Globus pallidus (tissue), 1 donor: ENCODE results near the gene PTPRA.
A peak's percentile ranks its signal among the peaks of the same experiment; 100 is the strongest.
"Not testable (repeated sequence)": the region's sequence is repeated elsewhere in the genome, so short reads cannot be mapped to it uniquely, and the experiment has no call there.

ENCODE experiments used
- DNase-seq: peaks from one replicate; pipeline ENCODE4 v3.0.0-alpha.2; 2015; ENCODE audit warnings: low spot score

Gene PTPRA

DNA sequence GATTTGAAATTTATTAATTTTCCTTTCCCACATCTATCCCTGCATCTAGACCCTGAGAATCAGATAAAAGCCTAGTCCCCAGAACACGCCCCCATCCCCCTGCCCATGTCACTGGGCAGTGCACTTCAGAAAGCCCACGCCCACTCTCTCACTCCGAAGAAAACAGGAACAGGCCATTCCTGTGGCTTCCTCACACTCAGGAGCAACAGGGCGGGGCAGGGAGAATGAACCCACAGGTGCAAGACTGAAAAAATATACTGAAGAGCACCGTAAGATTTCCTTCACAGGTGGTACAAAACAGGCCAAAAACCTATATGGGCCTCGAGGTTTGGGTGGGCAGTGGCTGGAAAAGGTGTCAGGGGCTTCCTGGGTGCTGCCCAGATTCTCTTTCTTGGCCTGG is 201.5 kb downstream of the PTPRA start:
- DNase-seq: no peak

DNA sequence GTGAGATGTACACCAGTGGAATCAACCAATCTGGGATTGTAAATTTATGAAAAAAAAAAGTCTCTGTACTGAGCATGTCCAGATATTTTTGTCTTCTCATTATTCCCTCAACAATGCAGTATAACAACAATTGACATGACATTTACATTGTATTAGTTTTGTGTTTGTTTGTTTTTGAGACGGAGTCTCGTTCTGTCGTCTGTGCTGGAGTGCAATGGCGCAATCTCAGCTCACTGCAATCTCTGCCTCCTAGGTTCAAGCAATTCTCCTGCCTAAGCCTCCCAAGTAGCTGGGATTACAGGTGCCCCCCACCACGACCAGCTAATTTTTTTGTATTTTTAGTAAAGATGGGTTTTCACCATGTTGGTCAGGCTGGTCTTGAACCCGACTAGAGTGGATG is 202.0 kb downstream of the PTPRA start:
- DNase-seq: not testable (repeated sequence)

DNA sequence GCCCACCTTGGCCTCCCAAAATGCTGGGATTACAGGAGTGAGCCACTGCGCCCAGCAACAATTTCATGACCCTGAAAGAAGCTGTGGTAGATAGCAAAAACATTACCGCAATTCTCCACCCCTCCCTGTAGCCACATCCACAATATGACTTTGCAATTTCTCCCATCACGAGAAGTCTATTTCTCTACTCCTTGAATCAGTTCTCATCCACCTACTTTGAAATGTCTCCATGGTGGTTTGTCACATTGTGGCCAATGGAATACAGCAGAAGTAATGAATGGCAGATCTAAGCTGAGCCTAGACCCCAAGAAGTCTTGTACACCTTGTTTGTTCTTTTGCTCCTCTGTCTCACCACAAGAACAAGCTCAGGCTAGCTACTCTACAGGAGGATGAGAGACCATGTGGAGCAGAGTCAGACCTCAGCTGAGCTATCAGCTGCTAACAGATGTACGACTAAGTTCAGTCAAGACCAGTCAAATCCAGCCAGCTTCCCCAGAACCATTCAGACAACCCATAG is 204.4 kb downstream of the PTPRA start:
- no peak for DNase-seq

DNA sequence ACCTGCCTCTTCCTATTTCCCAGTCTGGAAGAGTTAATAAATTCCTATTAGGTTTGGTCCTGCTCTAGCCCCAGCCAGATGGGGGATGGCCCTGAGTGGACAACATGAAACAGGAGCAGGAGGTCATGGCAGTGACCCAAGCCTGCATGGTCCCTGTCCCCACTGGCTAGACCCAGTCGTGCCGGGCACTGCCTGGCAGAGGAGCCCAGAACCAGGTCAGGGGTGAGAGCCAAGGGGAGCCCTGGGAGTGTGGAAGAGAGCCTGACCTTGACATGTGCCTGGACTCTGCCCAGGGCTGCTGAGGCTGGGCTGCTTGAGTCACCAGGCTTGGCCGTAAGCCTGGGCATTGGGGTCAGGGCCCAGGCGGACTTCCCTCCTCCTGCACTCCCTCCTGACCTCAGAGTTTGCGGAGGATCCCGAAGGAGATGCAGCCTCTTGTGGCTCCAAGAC is 207.7 kb downstream of the PTPRA start:
- peak; percentile 29 for DNase-seq

DNA sequence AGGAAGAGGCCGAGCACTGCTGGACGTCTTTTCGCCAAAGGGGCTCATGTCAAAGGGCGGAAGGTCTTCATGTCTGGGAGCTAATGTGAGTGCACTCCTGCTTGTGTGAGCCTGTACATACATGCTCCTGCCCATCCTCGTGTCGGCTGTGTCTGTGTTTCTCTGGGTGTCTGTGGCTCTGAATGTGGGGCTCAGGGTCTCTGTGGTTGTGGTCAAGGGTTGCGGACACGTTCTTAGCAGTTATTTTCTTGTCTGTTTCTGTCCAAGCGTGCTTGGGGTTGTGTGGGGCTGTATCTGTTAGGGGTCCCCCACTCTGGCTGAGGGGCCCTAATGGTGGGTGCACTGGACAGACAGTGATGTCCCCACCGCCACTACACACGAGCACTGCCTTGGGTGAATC is 208.4 kb downstream of the PTPRA start:
- no peak for DNase-seq

DNA sequence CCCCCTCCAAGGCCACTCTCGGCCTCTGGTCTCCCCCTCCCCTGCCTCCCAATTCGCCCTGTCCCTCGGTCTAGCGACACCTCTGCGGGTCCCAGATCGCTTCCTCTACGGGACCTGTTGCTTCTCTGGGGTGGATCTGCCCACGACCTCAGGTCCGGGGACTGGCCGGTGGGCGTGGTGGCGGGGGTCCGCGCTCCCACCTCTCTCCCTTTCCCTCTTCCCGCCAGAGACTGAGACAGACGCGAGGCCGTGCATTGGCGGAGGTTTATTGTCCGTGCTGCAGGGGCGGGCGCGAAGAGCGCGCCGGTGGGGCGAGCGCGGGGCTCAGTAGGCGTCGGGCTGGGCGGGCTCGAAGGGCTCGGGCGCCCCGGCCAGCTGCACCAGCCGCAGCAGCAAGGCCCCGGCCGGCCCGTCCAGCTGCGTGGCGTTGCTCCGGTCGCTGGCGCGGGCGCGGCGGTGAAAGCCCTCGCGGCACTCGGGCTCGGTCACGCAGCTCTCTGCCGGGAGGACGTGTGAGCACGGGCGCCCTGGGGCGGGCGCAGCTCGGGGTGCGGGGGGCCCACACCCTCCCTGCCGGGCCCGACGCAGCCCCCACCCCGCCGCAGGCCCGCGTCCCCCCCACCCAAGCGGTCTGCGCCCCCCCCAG is 209.1 kb downstream of the PTPRA start:
- no peak for DNase-seq

DNA sequence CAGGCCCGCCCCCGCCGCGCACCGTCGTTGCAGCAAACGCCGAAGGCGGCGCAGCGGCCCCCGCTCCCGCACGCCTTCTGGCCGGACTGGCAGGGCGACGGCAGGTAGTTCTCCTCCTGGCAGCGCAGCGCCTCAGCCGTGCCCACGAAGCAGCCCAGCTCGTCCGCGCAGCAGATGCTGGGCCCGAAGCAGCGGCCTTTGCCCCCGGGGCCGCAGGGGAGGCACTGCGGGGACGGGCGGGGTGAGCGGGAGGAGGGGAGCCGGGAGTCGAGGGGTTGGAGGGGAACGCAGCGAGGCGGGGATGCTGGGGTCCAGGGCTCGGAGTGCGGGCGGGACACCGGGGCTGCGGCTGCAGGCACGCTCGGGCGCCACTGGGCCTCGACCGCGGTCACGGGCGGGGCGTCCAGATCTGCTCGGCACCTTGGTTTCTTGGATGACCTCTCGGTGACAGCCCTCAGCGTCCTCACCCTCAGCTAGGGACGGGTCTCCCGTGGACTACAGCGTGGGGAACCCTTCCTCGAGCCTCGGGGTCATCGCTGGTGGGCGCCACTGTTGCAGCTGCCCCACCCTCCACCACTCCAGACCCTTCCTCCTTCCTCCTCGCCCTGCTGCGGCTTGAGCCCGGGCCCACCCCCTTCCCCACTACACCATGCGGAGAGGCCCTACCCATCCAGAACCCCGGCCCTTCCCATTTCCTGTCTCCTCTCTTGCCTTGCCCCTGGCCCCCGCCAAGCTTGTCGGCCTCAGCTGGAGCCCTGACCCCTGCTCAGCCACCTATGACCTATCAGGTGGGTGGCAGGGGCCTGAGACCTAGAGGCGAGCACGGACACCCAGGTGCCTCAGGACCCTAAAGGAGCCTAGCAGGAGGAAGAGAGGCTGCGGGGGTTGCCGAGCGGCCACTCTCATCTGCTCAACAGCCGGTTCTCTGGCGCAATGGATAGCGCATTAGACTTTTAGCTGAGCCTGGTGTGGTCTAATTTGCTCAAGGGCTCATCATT is 210.0 kb downstream of the PTPRA start:
- DNase-seq: no peak

DNA sequence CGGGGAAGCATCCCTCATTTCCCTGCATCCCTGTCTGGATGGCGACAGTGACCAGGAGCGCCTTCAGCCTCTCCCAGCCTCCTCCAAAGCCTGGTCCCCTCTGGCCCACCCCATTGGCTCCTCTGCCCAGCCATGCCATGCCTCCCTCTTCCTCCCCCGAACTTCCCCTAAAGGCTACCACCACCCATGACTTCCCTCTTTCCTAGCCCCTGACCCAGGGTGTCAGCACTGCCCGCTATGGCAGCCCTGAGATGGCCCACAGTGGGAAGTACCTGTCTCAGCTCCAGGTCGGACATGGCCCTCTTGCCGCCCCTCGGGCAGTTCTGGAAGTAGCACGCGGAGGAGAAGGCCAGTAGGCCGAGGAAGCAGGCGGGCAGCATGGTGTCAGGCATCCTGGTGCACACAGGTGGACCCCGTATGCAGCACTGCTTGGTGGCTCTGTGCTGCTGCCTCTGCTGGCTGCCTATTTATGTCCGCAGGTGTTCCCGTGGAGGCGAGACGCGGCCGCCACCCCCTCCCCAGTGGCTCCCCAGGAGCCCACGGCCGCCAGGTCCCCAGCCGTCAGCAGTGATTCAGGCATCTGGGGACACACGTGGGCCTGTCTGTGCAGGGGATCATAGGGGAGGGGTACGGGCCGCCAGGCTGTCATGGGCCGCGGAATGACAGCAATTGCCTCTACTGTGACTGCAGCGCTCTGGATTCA is 211.2 kb downstream of the PTPRA start, which contains the start of gene AVP:
AVP (minus strand) TSS at position 442 of the 703 bp plus-strand sequence; CDS start at position 392, 50 bp downstream.
- DNase-seq: no peak

DNA sequence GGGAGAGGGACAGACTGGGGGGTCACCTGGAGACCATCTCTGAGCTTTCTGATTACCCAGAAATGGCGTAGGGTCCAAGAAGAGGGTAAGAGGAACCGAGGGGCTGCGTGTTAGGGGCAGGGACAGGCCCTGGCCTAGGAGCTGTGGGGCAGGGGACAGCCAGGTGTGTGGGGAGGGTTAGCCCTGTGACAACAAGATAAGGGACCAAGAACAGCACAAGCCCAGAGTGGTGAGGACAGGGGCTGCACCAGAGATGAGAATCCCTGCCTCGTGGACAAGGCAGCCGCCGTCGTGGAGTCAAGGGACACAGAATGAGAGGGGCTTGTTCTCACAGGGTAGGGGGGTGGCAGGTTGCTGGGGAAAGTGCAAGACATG is 211.7 kb downstream of the PTPRA start:
- DNase-seq: no peak

DNA sequence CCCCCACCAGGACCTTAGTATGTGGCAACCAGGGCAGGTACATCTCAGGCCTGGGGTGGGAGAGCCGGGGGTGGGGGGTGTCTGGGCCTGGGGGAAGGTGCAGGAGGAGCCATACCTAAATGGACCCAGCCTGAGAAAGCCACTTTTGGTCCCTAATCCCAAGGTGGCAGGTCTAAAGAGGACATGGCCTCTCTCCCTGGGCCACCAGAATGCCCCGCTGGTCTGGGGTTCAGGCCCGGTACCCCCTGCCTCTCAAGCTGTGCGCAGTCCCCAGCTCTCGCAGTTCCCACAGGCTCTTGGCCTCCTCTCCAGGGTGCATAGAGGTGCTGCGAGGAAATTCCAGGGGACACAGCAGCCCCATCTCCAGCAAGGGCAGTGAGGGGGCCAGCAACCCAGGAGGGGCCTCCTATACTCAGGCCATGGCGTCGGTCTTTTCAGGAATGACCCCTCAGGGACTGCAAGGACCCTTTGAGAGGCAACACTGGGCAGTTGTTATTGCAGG is 212.3 kb downstream of the PTPRA start:
- no peak for DNase-seq

DNA sequence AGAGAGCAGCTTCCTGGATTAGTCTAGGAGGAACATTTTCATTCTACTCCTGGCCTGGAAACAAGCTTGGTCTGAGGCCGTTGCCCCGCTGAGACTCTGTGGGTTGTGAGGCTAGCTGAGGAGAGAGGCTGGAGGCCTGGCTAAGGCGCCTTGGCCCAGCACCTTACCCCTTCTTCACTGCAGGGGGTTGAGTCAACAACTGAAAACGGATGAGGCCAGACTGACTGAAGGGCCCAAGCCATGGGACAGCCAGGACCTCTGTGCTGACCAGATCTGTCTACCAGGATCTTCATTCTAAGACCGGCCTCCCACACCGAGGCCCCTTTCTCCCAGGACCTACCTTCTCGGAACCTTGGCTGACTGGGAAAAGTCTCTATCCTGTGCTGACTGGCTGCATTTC is 214.8 kb downstream of the PTPRA start:
- no peak for DNase-seq
